ENCODE data around the gene PCYOX1L. TPM values are rescaled to one million over a fixed set of nuclear protein-coding genes. Genes with fewer than 3 reads are reported as not detected.
A peak's percentile ranks its signal among the peaks of the same experiment; 100 is the strongest.

The PCYOX1L gene
- total and polyA plus RNA-seq, 2 of the 8 experiments (the other 6 are each of a cell fraction or from before 2014, with no cell fraction given) = 6.8 to 17.2 TPM

- no peak overlapping the region for H3K23ac ChIP-seq (ENCODE audit: insufficient read length)
- no peak overlapping the region for H4K5ac ChIP-seq (ENCODE audit: insufficient read length, low read depth, low read length)
- no peak overlapping the region for H2BK120ac ChIP-seq (replicated peaks; ENCODE audit: low read depth, low read length)
- no peak overlapping the region for H3K56ac ChIP-seq (replicated peaks; ENCODE audit: insufficient read length, low read depth, low read length)
- ChIA-PET CTCF (ENCODE audit: partially characterized antibody) (interaction anchor here (0.9 to 15.4 kb wide), 11 partner anchors 9 to 146 kb away, joined by 3 to 315 read pairs (median 6); partner anchors contain the start of genes CSNK1A1 and IL17B), POLR2A (ENCODE audit: partially characterized antibody) (interaction anchor here (1.0 to 2.7 kb wide), 3 partner anchors 10 to 20 kb away, joined by 3 to 11 read pairs (median 3); no protein-coding TSS in a partner anchor)
- no peak overlapping the region for H3K14ac ChIP-seq (ENCODE audit: insufficient read length)
- no peak for FAIRE-seq
- no peak overlapping the region for H3K9ac ChIP-seq (replicated peaks in 1 of 4; ENCODE audit: extremely low read depth in 1 of 4, low read depth in 3 of 4, low read length in 3 of 4)
- no peaks in the 10 kb centered on the region for H3K36me3 ChIP-seq (ENCODE audit: control insufficient read depth in 2 of 4, insufficient read depth in 4 of 4, low read length in 3 of 4)
- no peak overlapping the region for H3K4me3 ChIP-seq (ENCODE audit: extremely low read depth in 1 of 4, insufficient read depth in 2 of 4, low read depth in 3 of 4, low read length in 4 of 4)
- WGBS, 2 experiments (ENCODE audit: extremely low coverage in 1 of 2, insufficient coverage in 1 of 2, insufficient read length in 1 of 2, insufficient replicate concordance in 2 of 2, low coverage in 1 of 2, low lambda C conversion rate in 2 of 2, missing lambda C conversion rate in 1 of 2) = 79% methylated on average over 17 of the region's 17 CpGs; no CpG with 5 or more reads in 1 of the 2 experiments
- peaks cover 0 to 10% (median 5%) of the 10 kb centered on the region in 4 experiments; a peak in 4 of 7 replicates for H3K4me1 ChIP-seq (replicated peaks in 1 of 4; ENCODE audit: control insufficient read depth in 3 of 4, insufficient read depth in 4 of 4, low read length in 3 of 4)
- H3K9me3 ChIP-seq (ENCODE audit: insufficient read depth in 2 of 2, low read depth in 1 of 2, low read length in 1 of 2) = no peaks in the 10 kb centered on the region
- no peak overlapping the region for H3K4me2 ChIP-seq (ENCODE audit: insufficient read depth in 1 of 2, low read depth in 2 of 2, low read length in 2 of 2)
- H2BK15ac ChIP-seq (ENCODE audit: low read length) = no peak overlapping the region
- H3K27ac ChIP-seq (ENCODE audit: low read depth, low read length) = no peak overlapping the region
- H4K20me1 ChIP-seq (replicated peaks in 1 of 2; ENCODE audit: control insufficient read depth in 1 of 2, insufficient read depth in 2 of 2, low read length in 2 of 2) = no peaks in the 10 kb centered on the region
- no peak overlapping the region for H3K4ac ChIP-seq (replicated peaks; ENCODE audit: insufficient read length, low read depth, low read length)
- no peak for DNase-seq (ENCODE audit: low read depth in 1 of 2, low spot score in 2 of 2)
- no peaks in the 10 kb centered on the region for H3K23me2 ChIP-seq (ENCODE audit: low read depth, low read length)
- peak overlapping the region; percentile 80; the same call in 1 of the 2 replicates for H2BK12ac ChIP-seq (ENCODE audit: low read depth, low read length)
- H4K91ac ChIP-seq (replicated peaks; ENCODE audit: insufficient read length, low read length) = peak overlapping the region; percentile 17
- H4K8ac ChIP-seq (ENCODE audit: extremely low read depth, insufficient read depth, low read length) = no peak overlapping the region
- no peak overlapping the region for H2AK5ac ChIP-seq (ENCODE audit: low read depth, low read length)
- H3K27me3 ChIP-seq (replicated peaks in 1 of 4; ENCODE audit: control insufficient read depth in 3 of 4, extremely low read depth in 1 of 4, insufficient read depth in 3 of 4, low read length in 3 of 4) = no peaks in the 10 kb centered on the region; a peak in 1 of 7 replicates
- H3K79me1 ChIP-seq (ENCODE audit: low read depth, low read length) = no peaks in the 10 kb centered on the region
- H3K79me2 ChIP-seq (ENCODE audit: control insufficient read depth in 1 of 2, insufficient read depth in 2 of 2, low read length in 2 of 2) = no peaks in the 10 kb centered on the region
- H2BK5ac ChIP-seq (ENCODE audit: low read depth, low read length) = no peak overlapping the region
- peak overlapping the region; percentile 32; the same call in 1 of the 2 replicates for H2BK20ac ChIP-seq (ENCODE audit: low read length)
- H3K18ac ChIP-seq (ENCODE audit: extremely low read depth, low read length) = no peak overlapping the region
- no peak overlapping the region for H2AFZ ChIP-seq (ENCODE audit: low read length)
- TF ChIP-seq GTF2F1 (IDR thresholded peaks at IDR 0.05; ENCODE audit: borderline replicate concordance, low read depth, low read length) = no peak
- no peak for TF ChIP-seq TBP (IDR thresholded peaks at IDR 0.05; ENCODE audit: low read depth, low read length)
- no peak for TF ChIP-seq TEAD4 (IDR thresholded peaks at IDR 0.05; ENCODE audit: low read depth, low read length)
- no peak for TF ChIP-seq HDAC2 (IDR thresholded peaks at IDR 0.05; ENCODE audit: borderline replicate concordance in 1 of 2, low read depth in 2 of 2, low read length in 2 of 2)
- TF ChIP-seq CBX5 (IDR thresholded peaks at IDR 0.05; ENCODE audit: low read depth, low read length) = no peak
- TF ChIP-seq EGR1 (IDR thresholded peaks at IDR 0.05; ENCODE audit: borderline replicate concordance, low read depth, low read length) = no peak
- TF ChIP-seq POLR2AphosphoS5 (IDR thresholded peaks at IDR 0.05; ENCODE audit: low read depth, low read length) = no peak
- TF ChIP-seq ZNF274 (IDR thresholded peaks at IDR 0.05; ENCODE audit: borderline replicate concordance, extremely low read depth, low read length) = no peak
- no peak for TF ChIP-seq NANOG (IDR thresholded peaks at IDR 0.05; ENCODE audit: insufficient read depth, low read depth, low read length, poor library complexity, severe bottlenecking)
- no peak for TF ChIP-seq FOSL1 (IDR thresholded peaks at IDR 0.05; ENCODE audit: insufficient read depth, low read depth, low read length)
- no peak for TF ChIP-seq TAF1 (IDR thresholded peaks at IDR 0.05; ENCODE audit: low read depth, low read length)
- TF ChIP-seq CHD1 (IDR thresholded peaks at IDR 0.05; ENCODE audit: low read depth, low read length) = no peak
Observed at GRCh38 chr5:149404746-149405549, 47.1 kb downstream of the PCYOX1L start.
